NT2/D1 (cell line): ENCODE measurements around the gene LMOD3.

Experiments used
- DNase-seq: peaks from one replicate; pipeline ENCODE4 v3.0.0-alpha.2; 2011; ENCODE audit warnings: low read depth, low spot score
- H3K27me3 ChIP-seq: 2 replicates; pipeline ENCODE4 v1.6.0; 2011; ENCODE audit warnings: mild to moderate bottlenecking; ENCODE audit not compliant: insufficient read length, insufficient read depth
- H3K36me3 ChIP-seq: 2 replicates; pipeline ENCODE4 v1.6.1; 2011; ENCODE audit warnings: mild to moderate bottlenecking, low read length, mixed read lengths; ENCODE audit not compliant: insufficient read depth, insufficient read length
- H3K4me1 ChIP-seq: 2 replicates; pipeline ENCODE4 v1.5.1; 2011; ENCODE audit not compliant: insufficient read depth, insufficient read length
- H3K4me3 ChIP-seq: 2 replicates; pipeline ENCODE4 v1.5.1; 2011; ENCODE audit warnings: low read depth; ENCODE audit not compliant: insufficient read length
- H3K9ac ChIP-seq: 2 replicates; pipeline ENCODE4 v1.6.0; 2011; ENCODE audit warnings: low read depth; ENCODE audit not compliant: insufficient read length
- H3K9me3 ChIP-seq: 2 replicates; pipeline ENCODE4 v1.5.1; 2011; ENCODE audit warnings: mild to moderate bottlenecking, low read length; ENCODE audit not compliant: insufficient read depth
- SUZ12 ChIP-seq: IDR thresholded peaks from 2 replicates; pipeline ENCODE4 v1.6.1; 2011; ENCODE audit not compliant: insufficient read length, insufficient read depth; ENCODE audit errors: extremely low read depth
- YY1 ChIP-seq: IDR thresholded peaks from 2 replicates; pipeline ENCODE4 v1.6.1; 2011; ENCODE audit not compliant: insufficient read length, insufficient read depth
- ZNF274 ChIP-seq: IDR thresholded peaks from 2 replicates; pipeline ENCODE4 v1.6.1; 2011; ENCODE audit warnings: mild to moderate bottlenecking, low read depth, low read length

The LMOD3 gene

GRCh38 chr3:69116162-69116561 is 6.2 kb downstream of the LMOD3 start:
- Histone ChIP-seq H3K27me3 (no peaks in the 10 kb centered on the region), H3K36me3 (no peaks in the 10 kb centered on the region), H3K9ac (no peak overlapping the region), H3K4me1 (no peaks in the 10 kb centered on the region), H3K4me3 (no peak overlapping the region), H3K9me3 (no peaks in the 10 kb centered on the region)
- DNase-seq: no peak
- TF ChIP-seq SUZ12: no peak
- no peak for TF ChIP-seq ZNF274
- no peak for TF ChIP-seq YY1

- Histone ChIP-seq H3K4me3 (no peak overlapping the region), H3K9ac (no peak overlapping the region), H3K4me1 (no peaks in the 10 kb centered on the region), H3K9me3 (no peaks in the 10 kb centered on the region), H3K36me3 (no peaks in the 10 kb centered on the region), H3K27me3 (no peaks in the 10 kb centered on the region)
- TF ChIP-seq ZNF274: no peak
- TF ChIP-seq SUZ12: no peak
- no peak for TF ChIP-seq YY1
- no peak for DNase-seq
These were observed 6.7 kb downstream of the LMOD3 start for GRCh38 chr3:69115731-69116130.

GRCh38 chr3:69113536-69113935 is 8.9 kb downstream of the LMOD3 start:
- no peak for DNase-seq
- no peaks in the 10 kb centered on the region for H3K36me3 ChIP-seq
- no peaks in the 10 kb centered on the region for H3K4me1 ChIP-seq
- TF ChIP-seq YY1: no peak
- no peak for TF ChIP-seq ZNF274
- no peak for TF ChIP-seq SUZ12
- H3K4me3 ChIP-seq: no peak overlapping the region
- H3K27me3 ChIP-seq: no peaks in the 10 kb centered on the region
- no peaks in the 10 kb centered on the region for H3K9me3 ChIP-seq
- H3K9ac ChIP-seq: no peak overlapping the region

GRCh38 chr3:69110941-69111546 is 11.4 kb downstream of the LMOD3 start:
- H3K36me3 ChIP-seq: no peaks in the 10 kb centered on the region
- H3K4me1 ChIP-seq: no peaks in the 10 kb centered on the region
- H3K9ac ChIP-seq: no peak overlapping the region
- TF ChIP-seq SUZ12 (no peak), YY1 (no peak), ZNF274 (no peak)
- H3K9me3 ChIP-seq: no peaks in the 10 kb centered on the region
- H3K4me3 ChIP-seq: no peak overlapping the region
- H3K27me3 ChIP-seq: no peaks in the 10 kb centered on the region
- DNase-seq: no peak

GRCh38 chr3:69108811-69109210 is 13.6 kb downstream of the LMOD3 start:
- H3K9me3 ChIP-seq: no peaks in the 10 kb centered on the region
- no peaks in the 10 kb centered on the region for H3K4me1 ChIP-seq
- peaks cover 13% of the 10 kb centered on the region for H3K36me3 ChIP-seq
- TF ChIP-seq SUZ12: no peak
- no peak for TF ChIP-seq ZNF274
- no peak for TF ChIP-seq YY1
- no peak for DNase-seq
- no peaks in the 10 kb centered on the region for H3K27me3 ChIP-seq
- no peak overlapping the region for H3K9ac ChIP-seq
- H3K4me3 ChIP-seq: no peak overlapping the region

GRCh38 chr3:69107841-69108240 is 14.6 kb downstream of the LMOD3 start:
- H3K4me3 ChIP-seq: no peak overlapping the region
- H3K9me3 ChIP-seq: no peaks in the 10 kb centered on the region
- DNase-seq: no peak
- H3K36me3 ChIP-seq: peaks cover 23% of the 10 kb centered on the region
- no peak overlapping the region for H3K9ac ChIP-seq
- no peaks in the 10 kb centered on the region for H3K4me1 ChIP-seq
- no peaks in the 10 kb centered on the region for H3K27me3 ChIP-seq
- no peak for TF ChIP-seq SUZ12
- no peak for TF ChIP-seq ZNF274
- TF ChIP-seq YY1: no peak

- no peaks in the 10 kb centered on the region for H3K9me3 ChIP-seq
- no peak for DNase-seq
- H3K4me1 ChIP-seq: no peaks in the 10 kb centered on the region
- H3K9ac ChIP-seq: no peak overlapping the region
- no peak overlapping the region for H3K4me3 ChIP-seq
- H3K36me3 ChIP-seq: peaks cover 36% of the 10 kb centered on the region
- TF ChIP-seq YY1: no peak
- TF ChIP-seq ZNF274: no peak
- TF ChIP-seq SUZ12: no peak
- no peaks in the 10 kb centered on the region for H3K27me3 ChIP-seq
These were observed 17.1 kb downstream of the LMOD3 start for GRCh38 chr3:69105320-69105719.
